Measurements from ENCODE around the gene SRRM5. TPM values are rescaled to one million over a fixed set of nuclear protein-coding genes. Genes with fewer than 3 reads are reported as not detected.
A peak's percentile ranks its signal among the peaks of the same experiment; 100 is the strongest.

Gene SRRM5
- total RNA-seq, 1 donor from 2014 or later, result 0.46 TPM

GRCh38 chr19:43656436-43656835 is 44.5 kb downstream of the SRRM5 start:
- peaks cover 4% of the 10 kb centered on the region for H3K36me3 ChIP-seq (ENCODE audit: control insufficient read depth, insufficient read depth, low read length)
- no peaks in the 10 kb centered on the region for H3K27me3 ChIP-seq (ENCODE audit: control insufficient read depth, insufficient read depth, low read length)
- DNase-seq (ENCODE audit: low read depth), result no peak
- no peak for TF ChIP-seq CTCF (IDR thresholded peaks at IDR 0.05; ENCODE audit: insufficient read depth, low read length, poor library complexity, severe bottlenecking)
- no peak overlapping the region for H3K4me3 ChIP-seq (ENCODE audit: low read depth, low read length)

GRCh38 chr19:43658001-43658400 is 46.1 kb downstream of the SRRM5 start:
- no peak overlapping the region for H3K4me3 ChIP-seq (ENCODE audit: low read depth, low read length)

GRCh38 chr19:43658494-43658893 is 46.6 kb downstream of the SRRM5 start:
- no peak for DNase-seq (ENCODE audit: low read depth)
- no peaks in the 10 kb centered on the region for H3K27me3 ChIP-seq (ENCODE audit: control insufficient read depth, insufficient read depth, low read length)
- H3K4me3 ChIP-seq (ENCODE audit: low read depth, low read length), result no peak overlapping the region
- peaks cover 4% of the 10 kb centered on the region for H3K36me3 ChIP-seq (ENCODE audit: control insufficient read depth, insufficient read depth, low read length)
- TF ChIP-seq CTCF (IDR thresholded peaks at IDR 0.05; ENCODE audit: insufficient read depth, low read length, poor library complexity, severe bottlenecking), result no peak

More at GRCh38 chr19:43658001-43658400, 46.1 kb downstream of the SRRM5 start:
- DNase-seq (ENCODE audit: low read depth), result no peak
- Histone ChIP-seq H3K27me3 (ENCODE audit: control insufficient read depth, insufficient read depth, low read length) (no peaks in the 10 kb centered on the region), H3K36me3 (ENCODE audit: control insufficient read depth, insufficient read depth, low read length) (peaks cover 4% of the 10 kb centered on the region)
- no peak for TF ChIP-seq CTCF (IDR thresholded peaks at IDR 0.05; ENCODE audit: insufficient read depth, low read length, poor library complexity, severe bottlenecking)

- peaks cover 6% of the 10 kb centered on the region for H3K36me3 ChIP-seq (ENCODE audit: control insufficient read depth, insufficient read depth, low read length)
- no peaks in the 10 kb centered on the region for H3K27me3 ChIP-seq (ENCODE audit: control insufficient read depth, insufficient read depth, low read length)
- no peak overlapping the region for H3K4me3 ChIP-seq (ENCODE audit: low read depth, low read length)
- no peak for DNase-seq (ENCODE audit: low read depth)
- TF ChIP-seq CTCF (IDR thresholded peaks at IDR 0.05; ENCODE audit: insufficient read depth, low read length, poor library complexity, severe bottlenecking), result no peak
These were observed 48.5 kb downstream of the SRRM5 start for GRCh38 chr19:43660301-43660970.

GRCh38 chr19:43660971-43661360 is 49.1 kb downstream of the SRRM5 start:
- Histone ChIP-seq H3K36me3 (ENCODE audit: control insufficient read depth, insufficient read depth, low read length) (peaks cover 6% of the 10 kb centered on the region), H3K27me3 (ENCODE audit: control insufficient read depth, insufficient read depth, low read length) (no peaks in the 10 kb centered on the region), H3K4me3 (ENCODE audit: low read depth, low read length) (no peak overlapping the region)
- TF ChIP-seq CTCF (IDR thresholded peaks at IDR 0.05; ENCODE audit: insufficient read depth, low read length, poor library complexity, severe bottlenecking), result no peak
- DNase-seq (ENCODE audit: low read depth), result no peak

- H3K4me3 ChIP-seq (ENCODE audit: low read depth, low read length), result no peak overlapping the region
- H3K36me3 ChIP-seq (ENCODE audit: control insufficient read depth, insufficient read depth, low read length), result peaks cover 6% of the 10 kb centered on the region
- no peak for DNase-seq (ENCODE audit: low read depth)
- H3K27me3 ChIP-seq (ENCODE audit: control insufficient read depth, insufficient read depth, low read length), result no peaks in the 10 kb centered on the region
- peak; percentile 44 for TF ChIP-seq CTCF (IDR thresholded peaks at IDR 0.05; ENCODE audit: insufficient read depth, low read length, poor library complexity, severe bottlenecking)
These were observed 50.6 kb downstream of the SRRM5 start for GRCh38 chr19:43662487-43662886.
